Raji (cell line): ENCODE measurements around the gene CHURC1.

Experiments
- POLR2A ChIP-seq: IDR thresholded peaks from 2 replicates; pipeline ENCODE4 v1.6.1; 2011; ENCODE audit warnings: low read depth, low read length, control low read depth; ENCODE audit not compliant: insufficient read depth

CHURC1 gene

GRCh38 chr14:64955297-64955696 is 41.0 kb downstream of the CHURC1 start:
- TF ChIP-seq POLR2A: no peak

DNA sequence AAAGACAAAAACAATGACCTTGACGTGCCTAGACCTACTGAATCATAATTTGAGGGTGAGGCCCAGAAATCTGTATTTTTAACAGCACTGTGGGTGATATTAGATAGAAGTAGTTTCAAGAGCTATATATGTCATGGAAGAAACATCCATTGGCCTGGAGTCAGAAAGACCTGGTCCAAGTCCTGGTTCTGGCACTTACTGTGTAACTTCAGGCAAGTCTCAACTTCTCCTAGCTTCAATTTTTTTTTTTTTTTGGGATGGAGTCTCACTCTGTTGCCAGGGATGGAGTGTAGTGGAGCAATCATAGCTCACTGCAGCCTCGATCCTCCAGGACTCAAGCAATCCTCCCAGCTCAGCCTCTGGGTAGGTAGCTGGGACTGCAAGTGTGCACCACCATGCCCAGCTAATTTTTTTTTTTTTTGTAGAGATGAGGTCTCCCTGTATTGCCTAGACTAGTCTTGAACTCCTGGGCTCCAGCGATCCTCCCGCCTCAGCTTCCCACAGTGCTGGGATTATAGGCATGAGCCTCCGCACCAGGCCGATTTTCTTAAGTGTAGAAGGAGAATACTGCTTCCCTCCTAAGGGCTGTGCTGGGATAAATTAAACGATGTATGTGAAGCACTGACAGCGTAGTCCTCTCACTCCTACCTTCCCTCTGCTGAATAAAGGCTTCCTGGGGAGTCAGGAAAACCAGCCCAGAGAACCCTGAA is 42.6 kb downstream of the CHURC1 start:
- TF ChIP-seq POLR2A: no peak

DNA sequence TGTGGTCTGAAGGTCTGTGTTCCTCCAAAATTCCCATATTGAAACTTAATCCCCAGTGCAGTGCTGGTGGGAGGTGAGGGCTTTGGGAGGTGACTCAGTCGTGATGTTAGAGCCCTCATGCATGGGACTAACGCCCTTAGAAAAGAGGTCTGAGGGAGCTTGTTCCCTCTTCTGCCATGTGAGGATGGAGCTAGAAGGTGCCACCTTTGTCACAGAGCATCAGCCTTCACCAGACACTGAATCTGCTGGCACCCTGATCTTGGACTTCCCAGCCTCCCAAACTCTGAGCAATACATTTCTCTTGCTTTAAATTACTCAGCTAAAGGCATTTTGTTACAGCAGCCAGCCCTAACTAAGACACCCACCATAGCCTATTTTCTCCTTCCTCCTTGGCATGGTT is 43.9 kb downstream of the CHURC1 start:
- TF ChIP-seq POLR2A: no peak

DNA sequence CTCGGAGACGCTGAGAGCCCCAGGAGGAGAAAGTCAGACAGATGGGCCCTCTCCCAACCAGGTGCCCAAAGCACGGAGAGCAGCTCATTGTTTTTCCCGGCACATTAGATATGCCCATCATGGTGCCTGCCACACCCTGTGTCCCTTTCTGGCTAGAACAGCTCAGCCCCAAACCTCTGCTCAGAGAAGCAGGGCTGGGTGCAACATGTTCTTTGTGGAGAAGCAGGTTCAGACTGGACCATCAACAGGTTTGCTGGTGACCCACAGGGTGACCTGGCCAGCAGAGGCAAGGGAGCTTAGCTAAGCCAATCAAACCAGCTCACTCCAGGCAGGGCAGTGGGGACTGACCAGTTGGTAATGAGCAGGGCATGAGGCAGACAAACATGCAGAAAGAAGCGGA is 44.5 kb downstream of the CHURC1 start:
- TF ChIP-seq POLR2A: no peak

GRCh38 chr14:64960762-64961276 is 46.6 kb downstream of the CHURC1 start:
- TF ChIP-seq POLR2A: no peak

DNA sequence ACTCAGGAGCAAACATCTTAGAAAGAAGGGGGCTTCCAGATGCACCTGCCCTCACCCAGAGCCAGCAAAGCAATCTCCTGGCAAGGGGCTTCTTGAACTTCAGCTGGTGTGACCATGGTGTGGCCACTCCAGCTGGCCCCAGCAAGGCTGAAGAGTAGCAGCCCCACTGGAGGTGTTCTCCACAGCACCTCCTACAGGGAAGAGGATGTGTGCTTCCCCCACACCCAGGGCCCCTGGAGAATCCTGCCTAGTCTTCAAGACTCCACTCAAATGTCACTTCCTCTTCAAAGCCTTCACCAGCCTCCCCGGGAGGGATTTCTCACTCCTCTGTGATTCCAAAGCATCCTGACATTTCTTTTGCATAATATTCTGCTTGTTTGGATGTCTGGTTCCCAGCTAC is 49.4 kb downstream of the CHURC1 start:
- no peak for TF ChIP-seq POLR2A

DNA sequence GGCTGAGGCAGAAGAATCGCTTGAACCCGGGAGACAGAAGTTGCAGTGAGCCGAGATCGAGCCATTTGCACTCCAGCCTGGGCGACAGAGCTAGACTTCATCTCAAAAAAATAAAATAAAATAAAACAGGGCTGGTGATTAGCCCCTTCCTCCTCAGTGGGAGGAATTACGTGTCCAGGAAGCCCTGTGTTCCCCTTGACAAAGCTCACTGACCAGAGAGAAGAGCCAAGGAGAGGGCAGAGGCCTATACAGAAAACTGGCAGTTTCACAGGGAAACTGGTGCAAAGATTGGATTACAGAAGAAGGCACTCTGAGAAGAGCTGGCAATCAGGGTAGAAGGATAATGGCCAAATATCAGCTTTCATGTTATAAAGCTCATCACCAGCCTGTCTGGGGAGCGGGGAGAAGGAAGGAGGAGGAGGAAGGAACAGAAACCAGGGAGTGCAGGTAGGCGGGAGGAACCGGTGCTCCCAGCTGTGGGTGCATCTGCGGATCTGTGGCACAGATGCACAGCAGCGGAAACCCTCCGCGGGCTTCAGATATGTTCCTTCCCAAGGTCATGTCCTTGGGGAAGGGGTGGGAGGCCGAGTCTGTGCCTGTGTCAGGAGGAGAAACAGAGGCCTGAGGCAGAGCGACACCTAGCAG is 51.2 kb downstream of the CHURC1 start:
- TF ChIP-seq POLR2A: no peak

- no peak for TF ChIP-seq POLR2A
Measured at GRCh38 chr14:64966976-64967375, 52.7 kb downstream of the CHURC1 start.

DNA sequence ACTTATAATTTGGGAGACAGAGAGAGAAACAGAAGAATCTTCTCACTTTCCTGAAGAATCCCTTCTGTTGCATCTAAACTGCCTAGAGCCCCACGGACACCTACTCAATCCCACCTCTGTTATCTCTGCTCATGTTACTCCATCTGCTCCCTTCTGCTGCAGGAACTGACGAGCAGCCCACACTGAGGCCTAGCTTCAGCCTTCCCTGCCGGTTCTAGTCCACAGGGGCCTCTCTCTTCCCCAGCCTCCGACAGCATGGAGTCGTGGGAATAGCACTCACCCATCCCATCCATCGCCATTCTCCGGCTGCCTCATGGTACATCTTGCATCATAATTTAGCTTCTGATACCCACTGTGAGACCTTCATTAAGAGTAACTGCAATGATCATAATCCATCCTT is 53.9 kb downstream of the CHURC1 start:
- no peak for TF ChIP-seq POLR2A

DNA sequence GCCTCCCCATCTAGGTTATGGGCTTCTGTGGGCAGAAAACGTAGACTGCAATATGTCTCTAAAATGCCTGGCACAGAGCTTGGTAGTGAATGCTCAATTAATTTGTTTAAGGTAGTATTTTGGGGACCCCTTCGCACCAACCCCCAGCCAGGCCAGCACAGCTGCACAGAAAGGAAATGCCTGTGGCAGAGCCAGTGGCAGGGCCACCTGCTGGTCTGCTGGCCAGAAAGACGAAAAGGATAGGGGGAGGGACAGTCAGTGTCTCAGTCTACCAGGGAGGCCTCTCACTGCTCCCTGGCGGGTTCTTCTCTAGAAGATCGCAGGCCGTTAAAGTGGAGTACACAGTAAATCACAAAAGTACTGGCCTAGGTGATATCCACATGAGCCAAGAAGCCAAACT is 54.4 kb downstream of the CHURC1 start:
- TF ChIP-seq POLR2A: no peak

DNA sequence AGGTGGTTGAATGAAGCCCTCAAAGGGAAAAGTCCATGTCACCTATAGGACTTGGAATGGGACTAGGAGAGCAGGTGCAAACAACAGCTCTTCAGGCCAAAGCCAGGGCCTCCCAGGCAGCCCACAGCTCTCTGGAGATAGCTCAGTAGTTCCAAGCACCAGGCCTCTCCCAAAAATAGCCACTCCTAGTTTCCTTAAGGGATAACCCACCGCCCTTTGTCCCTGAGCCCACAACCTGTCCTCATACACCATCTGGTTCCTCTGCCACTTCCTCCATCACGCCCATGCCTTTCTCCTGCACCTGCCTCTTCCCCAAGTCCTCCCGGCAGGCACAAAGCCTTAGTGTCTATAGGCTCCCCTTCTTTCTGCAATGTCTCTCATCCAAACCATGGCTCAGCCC is 55.8 kb downstream of the CHURC1 start:
- no peak for TF ChIP-seq POLR2A

DNA sequence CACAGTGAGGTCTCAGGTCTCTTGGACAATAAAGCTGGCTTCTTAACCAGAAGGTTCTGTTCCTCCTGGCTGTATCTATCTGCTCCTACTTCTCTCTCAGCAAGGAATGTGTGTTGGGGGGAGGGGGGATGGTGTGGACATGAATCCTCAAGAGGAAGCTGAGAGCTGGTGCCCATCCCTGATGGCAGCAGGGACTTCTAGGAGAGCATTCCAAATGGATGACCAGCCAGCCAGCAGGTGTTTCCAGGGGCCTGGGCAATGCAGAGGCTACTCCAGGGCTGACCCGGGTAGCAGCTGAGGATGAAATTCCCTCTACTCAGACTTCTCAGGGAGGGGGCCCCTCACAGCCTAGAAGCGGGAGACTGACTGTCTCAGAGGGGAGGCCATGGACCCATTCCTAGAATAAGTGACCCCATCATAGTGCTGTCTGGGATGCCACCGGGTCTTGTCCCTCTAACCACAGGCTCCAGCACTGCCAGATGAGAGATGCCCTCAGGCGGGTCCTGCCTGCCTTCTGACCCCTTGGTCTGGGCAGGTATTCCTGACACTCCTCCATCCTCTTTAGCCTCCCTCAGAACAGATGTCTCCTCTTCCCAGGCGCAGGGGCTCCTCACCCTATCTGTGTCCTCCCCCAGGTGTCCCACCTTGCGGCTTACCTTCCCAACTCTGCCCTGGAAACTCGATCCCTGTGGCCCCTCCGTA is 56.7 kb downstream of the CHURC1 start:
- no peak for TF ChIP-seq POLR2A

- TF ChIP-seq POLR2A: no peak
Measured at GRCh38 chr14:64971491-64971942, 57.3 kb downstream of the CHURC1 start.

GRCh38 chr14:64971943-64972791 is 57.9 kb downstream of the CHURC1 start, which contains the start of gene RAB15:
Gene RAB15, minus strand, starts transcription at chr14:64972336. Its CDS starts 260 bp downstream, at chr14:64972076.
- no peak for TF ChIP-seq POLR2A

DNA sequence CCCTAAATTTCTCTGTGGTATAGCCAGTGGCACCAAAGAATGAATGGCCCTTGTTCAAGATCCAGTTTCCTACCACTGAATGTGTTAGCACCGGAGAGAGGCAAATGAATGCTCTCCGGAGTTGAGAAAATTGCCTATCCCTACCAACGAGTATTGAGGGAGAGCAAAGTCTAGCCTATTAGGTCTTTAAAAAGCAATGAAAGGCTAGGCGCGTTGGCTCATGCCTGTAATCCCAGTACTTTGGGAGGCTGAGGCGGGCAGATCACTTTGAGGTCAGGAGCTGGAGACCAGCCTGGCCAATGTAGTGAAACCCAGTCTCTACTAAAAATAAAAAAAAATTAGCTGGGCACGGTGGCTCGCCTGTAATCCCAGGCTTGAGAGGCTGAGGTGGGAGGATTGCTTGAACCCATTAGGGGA is 58.8 kb downstream of the CHURC1 start:
- TF ChIP-seq POLR2A: no peak
